ENCODE results near the gene ABCA3.
"Not testable (repeated sequence)": the region's sequence is repeated elsewhere in the genome, so short reads cannot be mapped to it uniquely, and the experiment has no call there.

ABCA3 gene

GRCh38 chr16:2267913-2268666 is 72.4 kb downstream of the ABCA3 start, which contains the start of gene RNPS1:
Gene RNPS1, minus strand, starts transcription at chr16:2268126. Its CDS starts 3,483 bp downstream, at chr16:2264643.
- H3K27ac ChIP-seq (replicated peaks) = peak within 1 kb of the TSS; percentile 97
- no peaks in the 10 kb centered on the region for H3K27me3 ChIP-seq (ENCODE audit: insufficient read depth, poor library complexity, severe bottlenecking)
- TF ChIP-seq POLR2AphosphoS5 (IDR thresholded peaks at IDR 0.05; ENCODE audit: low read depth) (peak; percentile 100), GABPA (IDR thresholded peaks at IDR 0.05; ENCODE audit: low read depth) (peak; percentile 39; the same call in 1 of the 2 replicates), SPI1 (IDR thresholded peaks at IDR 0.05; ENCODE audit: borderline replicate concordance, low read depth) (peak; percentile 36; the same call in 1 of the 2 replicates), REST (IDR thresholded peaks at IDR 0.05; ENCODE audit: insufficient replicate concordance, low read depth) (peak; percentile 78), CTCF (IDR thresholded peaks at IDR 0.05; ENCODE audit: insufficient read depth, low read length) (no peak)
- peak within 1 kb of the TSS; percentile 88 for H3K4me3 ChIP-seq (replicated peaks; ENCODE audit: insufficient read depth, low read length)
- peak; percentile 94 for DNase-seq (ENCODE audit: low read depth in 1 of 2, low spot score in 1 of 2)

GRCh38 chr16:2267505-2267912 is 73.0 kb downstream of the ABCA3 start:
- not testable (repeated sequence) for H3K27me3 ChIP-seq (ENCODE audit: insufficient read depth, poor library complexity, severe bottlenecking)
- peak in 1 of 2 experiments; percentile 16 for DNase-seq (ENCODE audit: low read depth in 1 of 2, low spot score in 1 of 2)
- TF ChIP-seq GABPA (IDR thresholded peaks at IDR 0.05; ENCODE audit: low read depth) = peak; percentile 67
- H3K27ac ChIP-seq (replicated peaks) = peak overlapping the region; percentile 97
- peak overlapping the region; percentile 88 for H3K4me3 ChIP-seq (replicated peaks; ENCODE audit: insufficient read depth, low read length)

GRCh38 chr16:2266887-2267286 is 73.6 kb downstream of the ABCA3 start:
- not testable (repeated sequence) for DNase-seq (ENCODE audit: low read depth in 1 of 2, low spot score in 1 of 2); H3K27me3 ChIP-seq (ENCODE audit: insufficient read depth, poor library complexity, severe bottlenecking)
- Histone ChIP-seq H3K27ac (replicated peaks) (peak overlapping the region; percentile 97), H3K4me3 (replicated peaks; ENCODE audit: insufficient read depth, low read length) (peak overlapping the region; percentile 88)

- H3K4me3 ChIP-seq (replicated peaks; ENCODE audit: insufficient read depth, low read length); H3K27me3 ChIP-seq (ENCODE audit: insufficient read depth, poor library complexity, severe bottlenecking); H3K27ac ChIP-seq (replicated peaks); DNase-seq (ENCODE audit: low read depth in 1 of 2, low spot score in 1 of 2): not testable (repeated sequence)
These were observed 77.5 kb downstream of the ABCA3 start for GRCh38 chr16:2263026-2263425.

- TF ChIP-seq POLR2AphosphoS5 (IDR thresholded peaks at IDR 0.05; ENCODE audit: low read depth) = no peak
- no peak for TF ChIP-seq CTCF (IDR thresholded peaks at IDR 0.05; ENCODE audit: insufficient read depth, low read length)
- no peak for TF ChIP-seq SPI1 (IDR thresholded peaks at IDR 0.05; ENCODE audit: borderline replicate concordance, low read depth)
- TF ChIP-seq GABPA (IDR thresholded peaks at IDR 0.05; ENCODE audit: low read depth) = no peak
- TF ChIP-seq REST (IDR thresholded peaks at IDR 0.05; ENCODE audit: insufficient replicate concordance, low read depth) = no peak
- Histone ChIP-seq H3K27ac (replicated peaks) (no peak overlapping the region), H3K4me3 (replicated peaks; ENCODE audit: insufficient read depth, low read length) (no peak overlapping the region), H3K27me3 (ENCODE audit: insufficient read depth, poor library complexity, severe bottlenecking) (no peaks in the 10 kb centered on the region)
- DNase-seq (ENCODE audit: low read depth in 1 of 2, low spot score in 1 of 2) = no peak
These were observed 80.3 kb downstream of the ABCA3 start for GRCh38 chr16:2260250-2260649.

GRCh38 chr16:2258530-2258929 is 82.0 kb downstream of the ABCA3 start:
- not testable (repeated sequence) for DNase-seq (ENCODE audit: low read depth in 1 of 2, low spot score in 1 of 2); H3K27me3 ChIP-seq (ENCODE audit: insufficient read depth, poor library complexity, severe bottlenecking); H3K27ac ChIP-seq (replicated peaks); H3K4me3 ChIP-seq (replicated peaks; ENCODE audit: insufficient read depth, low read length)
